Measurements from ENCODE around the gene CLC. TPM values are rescaled to one million over a fixed set of nuclear protein-coding genes. Genes with fewer than 3 reads are reported as not detected.

The CLC gene
- total RNA-seq, 1 experiment from 2014 or later = not detected

- no peak for DNase-seq (ENCODE audit: low spot score)
- Histone ChIP-seq H3K36me3 (ENCODE audit: insufficient read depth, low read length, poor library complexity, severe bottlenecking) (no peaks in the 10 kb centered on the region), H3K27ac (ENCODE audit: low read depth, low read length, poor library complexity, severe bottlenecking) (no peak overlapping the region), H3K9me3 (ENCODE audit: low read depth, low read length, poor library complexity, severe bottlenecking) (no peaks in the 10 kb centered on the region), H3K4me1 (ENCODE audit: insufficient read depth, low read length, poor library complexity, severe bottlenecking) (no peaks in the 10 kb centered on the region), H3K4me3 (ENCODE audit: low read depth, low read length, poor library complexity, severe bottlenecking) (no peak overlapping the region), H3K27me3 (replicated peaks; ENCODE audit: insufficient read depth, low read depth, low read length, poor library complexity) (peaks cover 69% of the 10 kb centered on the region)
- no TSS peak for BruUV-seq (replicated peaks)
- ChIA-PET POLR2A (ENCODE audit: low non-redundant PET) (no interaction called here), CTCF (no interaction called here)
- intact Hi-C loops (cut with micrococcal nuclease; ENCODE audit: unreplicated experiment) = no loop called here
- TF ChIP-seq EZH2 (IDR thresholded peaks at IDR 0.05; ENCODE audit: borderline replicate concordance, low read depth, low read length, poor library complexity, severe bottlenecking) = no peak
Measured at GRCh38 chr19:39759457-39760184, 21.8 kb upstream of the CLC start.

- CTCF ChIA-PET = no interaction called here
Measured at GRCh38 chr19:39754971-39755370, 17.1 kb upstream of the CLC start.

GRCh38 chr19:39754544-39754943 is 16.7 kb upstream of the CLC start:
- DNase-seq (ENCODE audit: low spot score) = no peak
- Histone ChIP-seq H3K4me1 (ENCODE audit: insufficient read depth, low read length, poor library complexity, severe bottlenecking) (no peaks in the 10 kb centered on the region), H3K9me3 (ENCODE audit: low read depth, low read length, poor library complexity, severe bottlenecking) (no peaks in the 10 kb centered on the region), H3K27me3 (replicated peaks; ENCODE audit: insufficient read depth, low read depth, low read length, poor library complexity) (peaks cover 89% of the 10 kb centered on the region), H3K27ac (ENCODE audit: low read depth, low read length, poor library complexity, severe bottlenecking) (no peak overlapping the region), H3K36me3 (ENCODE audit: insufficient read depth, low read length, poor library complexity, severe bottlenecking) (no peaks in the 10 kb centered on the region), H3K4me3 (ENCODE audit: low read depth, low read length, poor library complexity, severe bottlenecking) (no peak overlapping the region)
- ChIA-PET POLR2A (ENCODE audit: low non-redundant PET) (no interaction called here), CTCF (no interaction called here)
- intact Hi-C loops (cut with micrococcal nuclease; ENCODE audit: unreplicated experiment) = no loop called here
- TF ChIP-seq CTCF (conservative IDR thresholded peaks at IDR 0.05; ENCODE audit: low read depth, low read length) (no peak), EZH2 (IDR thresholded peaks at IDR 0.05; ENCODE audit: borderline replicate concordance, low read depth, low read length, poor library complexity, severe bottlenecking) (no peak)
- no TSS peak for BruUV-seq (replicated peaks)

More at GRCh38 chr19:39754971-39755370, 17.1 kb upstream of the CLC start:
- TF ChIP-seq EZH2 (IDR thresholded peaks at IDR 0.05; ENCODE audit: borderline replicate concordance, low read depth, low read length, poor library complexity, severe bottlenecking) (no peak), CTCF (conservative IDR thresholded peaks at IDR 0.05; ENCODE audit: low read depth, low read length) (no peak)
- Histone ChIP-seq H3K9me3 (ENCODE audit: low read depth, low read length, poor library complexity, severe bottlenecking) (no peaks in the 10 kb centered on the region), H3K27ac (ENCODE audit: low read depth, low read length, poor library complexity, severe bottlenecking) (no peak overlapping the region), H3K4me3 (ENCODE audit: low read depth, low read length, poor library complexity, severe bottlenecking) (no peak overlapping the region), H3K36me3 (ENCODE audit: insufficient read depth, low read length, poor library complexity, severe bottlenecking) (no peaks in the 10 kb centered on the region), H3K4me1 (ENCODE audit: insufficient read depth, low read length, poor library complexity, severe bottlenecking) (no peaks in the 10 kb centered on the region), H3K27me3 (replicated peaks; ENCODE audit: insufficient read depth, low read depth, low read length, poor library complexity) (peaks cover 92% of the 10 kb centered on the region)
- intact Hi-C loops (cut with micrococcal nuclease; ENCODE audit: unreplicated experiment) = no loop called here
- no peak for DNase-seq (ENCODE audit: low spot score)
- BruUV-seq (replicated peaks) = no TSS peak
- POLR2A ChIA-PET (ENCODE audit: low non-redundant PET) = no interaction called here

GRCh38 chr19:39752795-39753194 is 15.0 kb upstream of the CLC start:
- CTCF ChIA-PET = no interaction called here
- Histone ChIP-seq H3K4me1 (ENCODE audit: insufficient read depth, low read length, poor library complexity, severe bottlenecking) (no peaks in the 10 kb centered on the region), H3K27me3 (replicated peaks; ENCODE audit: insufficient read depth, low read depth, low read length, poor library complexity) (peaks cover 81% of the 10 kb centered on the region), H3K4me3 (ENCODE audit: low read depth, low read length, poor library complexity, severe bottlenecking) (no peak overlapping the region), H3K9me3 (ENCODE audit: low read depth, low read length, poor library complexity, severe bottlenecking) (no peaks in the 10 kb centered on the region), H3K36me3 (ENCODE audit: insufficient read depth, low read length, poor library complexity, severe bottlenecking) (no peaks in the 10 kb centered on the region), H3K27ac (ENCODE audit: low read depth, low read length, poor library complexity, severe bottlenecking) (no peak overlapping the region)
- POLR2A ChIA-PET (ENCODE audit: low non-redundant PET) = no interaction called here
- intact Hi-C loops (cut with micrococcal nuclease; ENCODE audit: unreplicated experiment) = no loop called here
- no peak for DNase-seq (ENCODE audit: low spot score)
- TF ChIP-seq CTCF (conservative IDR thresholded peaks at IDR 0.05; ENCODE audit: low read depth, low read length) (no peak), EZH2 (IDR thresholded peaks at IDR 0.05; ENCODE audit: borderline replicate concordance, low read depth, low read length, poor library complexity, severe bottlenecking) (no peak)
- BruUV-seq (replicated peaks) = no TSS peak

Measured in A673 (cell line).